Muscle layer of duodenum (tissue), 2 donors: ENCODE data around the gene PSEN1.

Experiments
- H3K27ac ChIP-seq: one replicate; pipeline ENCODE4 v1.7.0; 2013; ENCODE audit warnings: mild to moderate bottlenecking, low read length
- H3K27me3 ChIP-seq: one replicate; pipeline ENCODE4 v1.7.0; 2013; ENCODE audit warnings: low read depth, mild to moderate bottlenecking, control low read depth, low read length
- H3K36me3 ChIP-seq, 2 donors: one replicate each; pipeline ENCODE4 v1.7.0; 2013; ENCODE audit warnings: low read length in 2 of 2, control low read depth in 1 of 2, mild to moderate bottlenecking in 1 of 2; ENCODE audit not compliant: insufficient read depth in 2 of 2, control insufficient read depth in 1 of 2
- H3K4me1 ChIP-seq, 2 donors: one replicate each; pipeline ENCODE4 v1.7.0; 2013; ENCODE audit warnings: low read length in 2 of 2, mild to moderate bottlenecking in 2 of 2, control low read depth in 1 of 2, moderate library complexity in 1 of 2; ENCODE audit not compliant: insufficient read depth in 2 of 2, control insufficient read depth in 1 of 2
- H3K4me3 ChIP-seq, 2 donors: one replicate each; pipeline ENCODE4 v1.7.0; 2013; ENCODE audit warnings: low read length in 2 of 2, low read depth in 1 of 2, mild to moderate bottlenecking in 1 of 2
- H3K9me3 ChIP-seq, 2 donors: one replicate each; pipeline ENCODE4 v1.7.0; 2013; ENCODE audit warnings: low read length in 2 of 2, control low read depth in 1 of 2, mild to moderate bottlenecking in 1 of 2; ENCODE audit not compliant: control insufficient read depth in 1 of 2
- donor health status: healthy.

Gene PSEN1

GRCh38 chr14:73249564-73250316 is 113.4 kb downstream of the PSEN1 start:
- H3K4me1 ChIP-seq = peaks cover 0 to 5% of the 10 kb centered on the region in 2 donors
- H3K36me3 ChIP-seq = peaks cover 0 to 10% of the 10 kb centered on the region in 2 donors
- H3K27ac ChIP-seq = no peak overlapping the region
- no peaks in the 10 kb centered on the region for H3K9me3 ChIP-seq
- no peak overlapping the region for H3K4me3 ChIP-seq
- H3K27me3 ChIP-seq = no peaks in the 10 kb centered on the region

GRCh38 chr14:73250317-73250713 is 114.0 kb downstream of the PSEN1 start:
- Histone ChIP-seq H3K36me3 (peaks cover 0 to 10% of the 10 kb centered on the region in 2 donors), H3K9me3 (no peaks in the 10 kb centered on the region), H3K27ac (no peak overlapping the region), H3K4me3 (no peak overlapping the region), H3K4me1 (peaks cover 0 to 3% of the 10 kb centered on the region in 2 donors), H3K27me3 (no peaks in the 10 kb centered on the region)

- Histone ChIP-seq H3K9me3 (no peaks in the 10 kb centered on the region), H3K36me3 (peaks cover 0 to 10% of the 10 kb centered on the region in 2 donors), H3K27me3 (no peaks in the 10 kb centered on the region), H3K4me1 (no peaks in the 10 kb centered on the region), H3K4me3 (no peak overlapping the region), H3K27ac (no peak overlapping the region)
Observed at GRCh38 chr14:73250781-73251500, 114.6 kb downstream of the PSEN1 start.

- Histone ChIP-seq H3K9me3 (no peaks in the 10 kb centered on the region), H3K27me3 (no peaks in the 10 kb centered on the region), H3K27ac (no peak overlapping the region), H3K4me3 (no peak overlapping the region), H3K36me3 (peaks cover 0 to 10% of the 10 kb centered on the region in 2 donors), H3K4me1 (no peaks in the 10 kb centered on the region)
Observed at GRCh38 chr14:73251516-73252215, 115.4 kb downstream of the PSEN1 start.

GRCh38 chr14:73252491-73253322 is 116.4 kb downstream of the PSEN1 start:
- peaks cover 0 to 10% of the 10 kb centered on the region in 2 donors for H3K36me3 ChIP-seq

GRCh38 chr14:73253323-73253610 is 117.0 kb downstream of the PSEN1 start:
- Histone ChIP-seq H3K9me3 (no peaks in the 10 kb centered on the region), H3K27me3 (no peaks in the 10 kb centered on the region), H3K27ac (no peak overlapping the region), H3K36me3 (peaks cover 0 to 10% of the 10 kb centered on the region in 2 donors), H3K4me1 (no peaks in the 10 kb centered on the region), H3K4me3 (no peak overlapping the region)

More at GRCh38 chr14:73252491-73253322, 116.4 kb downstream of the PSEN1 start:
- Histone ChIP-seq H3K9me3 (no peaks in the 10 kb centered on the region), H3K4me3 (no peak overlapping the region), H3K4me1 (no peaks in the 10 kb centered on the region), H3K27me3 (no peaks in the 10 kb centered on the region), H3K27ac (no peak overlapping the region)

GRCh38 chr14:73253721-73254120 is 117.4 kb downstream of the PSEN1 start:
- no peak overlapping the region for H3K27ac ChIP-seq
- H3K4me1 ChIP-seq = no peaks in the 10 kb centered on the region
- H3K27me3 ChIP-seq = no peaks in the 10 kb centered on the region
- no peak overlapping the region for H3K4me3 ChIP-seq
- H3K36me3 ChIP-seq = peaks cover 0 to 12% of the 10 kb centered on the region in 2 donors
- no peaks in the 10 kb centered on the region for H3K9me3 ChIP-seq

GRCh38 chr14:73254247-73255004 is 118.1 kb downstream of the PSEN1 start:
- H3K4me3 ChIP-seq = no peak overlapping the region
- no peaks in the 10 kb centered on the region for H3K27me3 ChIP-seq
- no peaks in the 10 kb centered on the region for H3K4me1 ChIP-seq
- no peaks in the 10 kb centered on the region for H3K9me3 ChIP-seq
- peaks cover 0 to 14% of the 10 kb centered on the region in 2 donors for H3K36me3 ChIP-seq
- no peak overlapping the region for H3K27ac ChIP-seq

- Histone ChIP-seq H3K9me3 (no peaks in the 10 kb centered on the region), H3K4me3 (no peak overlapping the region), H3K27me3 (no peaks in the 10 kb centered on the region), H3K36me3 (peaks cover 0 to 14% of the 10 kb centered on the region in 2 donors), H3K27ac (no peak overlapping the region), H3K4me1 (no peaks in the 10 kb centered on the region)
Observed at GRCh38 chr14:73255005-73255400, 118.7 kb downstream of the PSEN1 start.

GRCh38 chr14:73255693-73256225 is 119.5 kb downstream of the PSEN1 start:
- Histone ChIP-seq H3K9me3 (no peaks in the 10 kb centered on the region), H3K36me3 (peaks cover 0 to 14% of the 10 kb centered on the region in 2 donors), H3K27me3 (no peaks in the 10 kb centered on the region), H3K4me1 (no peaks in the 10 kb centered on the region), H3K27ac (no peak overlapping the region), H3K4me3 (no peak overlapping the region)
